HCT116 (cell line): ENCODE data around the gene SNRNP40. TPM values are rescaled to one million over a fixed set of nuclear protein-coding genes. Genes with fewer than 3 reads are reported as not detected.

Experiments
- ATAC-seq: fragments of 200-7000 bp; cut with Tn5 transposase; 2 replicates; pipeline ENCODE4 v1.9.1; 2020; ENCODE audit warnings: mild to moderate bottlenecking, moderate library complexity
- BruUV-seq: library from RNA; stranded (reverse); fragments of 400-500 nt; replicated peaks from 2 replicates; lab custom pipeline; 2021; lab: Mats Ljungman, UMichigan
- CTCF ChIA-PET: fragments of 300-600 bp; sonication (Branson Sonifier 250); formaldehyde crosslinking; loops from one replicate; lab custom pipeline; 2021; ENCODE audit warnings: antibody characterized with exemption; lab: Charles Lee
- POLR2A ChIA-PET: fragments of 300-600, 350-600 bp; sonication (Branson Sonifier 250); formaldehyde crosslinking; loops from one replicate; lab custom pipeline; 2021; ENCODE audit warnings: antibody characterized with exemption; lab: Charles Lee
- RAD21 ChIA-PET, 2 experiments: fragments of 300-600 bp; sonication (Branson Sonifier 250); formaldehyde crosslinking; loops; one replicate each; lab custom pipeline; 2023; ENCODE audit warnings: low total read pairs in 2 of 2; ENCODE audit not compliant: uncharacterized antibody in 2 of 2, unreplicated experiment in 2 of 2, low non-redundant PET in 1 of 2; lab: Charles Lee
- DNase-seq: peaks from one replicate; pipeline ENCODE4 v3.0.0-alpha.2; 2010; ENCODE audit warnings: low read depth, low spot score
- H2AFZ ChIP-seq: fragments of 200-600 bp; shearing (Covaris generic), sonication (generic); 2 replicates; pipeline ENCODE4 v1.6.1; 2017; ENCODE audit warnings: low read depth, mixed run types, mixed read lengths, antibody characterized with exemption, low read length; ENCODE audit not compliant: poor library complexity, severe bottlenecking
- H3K27ac ChIP-seq: 2 replicates; pipeline ENCODE4 v1.5.1; 2012; ENCODE audit warnings: low read depth, low read length
- H3K27me3 ChIP-seq: fragments of 200-600 bp; sonication (generic); 2 replicates; pipeline ENCODE4 v1.6.1; 2016; ENCODE audit warnings: mixed run types, low read length, mixed read lengths; ENCODE audit not compliant: insufficient read depth
- H3K36me3 ChIP-seq, 2 experiments: fragments of 200-500 bp in 1 of 2; fragments of 200-600 bp in 1 of 2; sonication (Bioruptor generic) in 1 of 2; sonication (generic) in 1 of 2; 2 replicates each; pipeline versions ENCODE4 v1.5.1 to v1.6.1; 2014 to 2016; ENCODE audit warnings: low read length in 2 of 2, inconsistent platforms in 1 of 2, mixed read lengths in 1 of 2, mixed run types in 1 of 2; ENCODE audit not compliant: insufficient read depth in 2 of 2, control insufficient read depth in 1 of 2
- H3K4me1 ChIP-seq, 2 experiments: fragments of 200-600 bp in 1 of 2; sonication (generic) in 1 of 2; 2 replicates each; pipeline versions ENCODE4 v1.5.1 to v1.6.1; 2012 to 2017; ENCODE audit warnings: low read length in 2 of 2, inconsistent platforms in 1 of 2, mild to moderate bottlenecking in 1 of 2, mixed read lengths in 1 of 2, mixed run types in 1 of 2, moderate library complexity in 1 of 2; ENCODE audit not compliant: insufficient read depth in 2 of 2, control insufficient read depth in 1 of 2
- H3K4me2 ChIP-seq: fragments of 200-600 bp; sonication (generic); 2 replicates; pipeline ENCODE4 v1.6.1; 2017; ENCODE audit warnings: mixed run types, low read length, mixed read lengths
- H3K4me3 ChIP-seq, 2 experiments: fragments of 200-600 bp in 1 of 2; sonication (generic) in 1 of 2; replicated peaks in 1 of 2; 2 replicates each; pipeline ENCODE4 v1.5.1; 2011 to 2016; ENCODE audit warnings: low read length in 2 of 2, control low read depth in 1 of 2, low read depth in 1 of 2, mild to moderate bottlenecking in 1 of 2, mixed read lengths in 1 of 2, mixed run types in 1 of 2
- H3K79me2 ChIP-seq: fragments of 200-600 bp; sonication (generic); 2 replicates; pipeline ENCODE4 v1.6.1; 2017; ENCODE audit warnings: mild to moderate bottlenecking, mixed run types, low read length, moderate library complexity, mixed read lengths; ENCODE audit not compliant: insufficient read depth
- H3K9ac ChIP-seq: fragments of 200-600 bp; sonication (generic); 2 replicates; pipeline ENCODE4 v1.6.1; 2016; ENCODE audit warnings: low read length, mixed read lengths
- H3K9me2 ChIP-seq: fragments of 200-600 bp; sonication (generic), shearing (Covaris generic); 2 replicates; pipeline ENCODE4 v1.6.1; 2017; ENCODE audit warnings: mixed run types, mild to moderate bottlenecking, moderate library complexity; ENCODE audit not compliant: insufficient read depth
- H3K9me3 ChIP-seq, 2 experiments: fragments of 200-500 bp in 1 of 2; fragments of 200-600 bp in 1 of 2; sonication (Bioruptor generic) in 1 of 2; sonication (generic) in 1 of 2; 2 replicates each; pipeline ENCODE4 v1.6.1; 2014 to 2017; ENCODE audit warnings: low read length in 2 of 2, mixed read lengths in 2 of 2, inconsistent platforms in 1 of 2, low read depth in 1 of 2, mild to moderate bottlenecking in 1 of 2, mixed run types in 1 of 2, moderate library complexity in 1 of 2; ENCODE audit not compliant: control insufficient read depth in 1 of 2, insufficient read depth in 1 of 2
- H4K20me1 ChIP-seq: fragments of 200-600 bp; sonication (generic), shearing (Covaris generic); 2 replicates; pipeline ENCODE4 v1.6.1; 2017; ENCODE audit warnings: mixed run types, mild to moderate bottlenecking, moderate library complexity; ENCODE audit not compliant: insufficient read depth
- CBX3 ChIP-seq: IDR thresholded peaks from 2 replicates; pipeline ENCODE4 v1.6.1; 2012; ENCODE audit warnings: low read depth
- CEBPB ChIP-seq: IDR thresholded peaks from 2 replicates; pipeline ENCODE4 v1.6.1; 2012; ENCODE audit warnings: low read depth
- EZH2 ChIP-seq: fragments of 200-600 bp; sonication (generic); IDR thresholded peaks from 2 replicates; pipeline ENCODE4 v1.6.1; 2017; ENCODE audit warnings: antibody characterized with exemption, mixed run types
- FOSL1 ChIP-seq: IDR thresholded peaks from 2 replicates; pipeline ENCODE4 v1.6.1; 2012; ENCODE audit warnings: low read depth
- SIN3A ChIP-seq: IDR thresholded peaks from 2 replicates; pipeline ENCODE4 v1.6.1; 2012; ENCODE audit warnings: low read depth
- TCF7L2 ChIP-seq: IDR thresholded peaks from 2 replicates; pipeline ENCODE4 v1.7.0; 2011; ENCODE audit warnings: borderline replicate concordance, inconsistent platforms; ENCODE audit not compliant: insufficient read depth, insufficient read length; ENCODE audit errors: extremely low read depth
- intact Hi-C: fragments of 100-400 bp; cut with micrococcal nuclease; formaldehyde crosslinking; loops from 2 replicates; pipeline ENCODE4 v1.10.0; 2022
- total RNA-seq: library from RNA; stranded (reverse); gene quantifications from one replicate; pipeline ENCODE4 v1.2.1, GENCODE V29; 2021; ENCODE audit not compliant: unreplicated experiment
- TF ChIP-seq, protein P1 (sequence below): IDR thresholded peaks from 2 replicates; pipeline ENCODE4 v1.6.1; 2012; ENCODE audit warnings: low read depth

Gene SNRNP40
- total RNA-seq, 1 experiment from 2014 or later = 91.8 TPM

DNA sequence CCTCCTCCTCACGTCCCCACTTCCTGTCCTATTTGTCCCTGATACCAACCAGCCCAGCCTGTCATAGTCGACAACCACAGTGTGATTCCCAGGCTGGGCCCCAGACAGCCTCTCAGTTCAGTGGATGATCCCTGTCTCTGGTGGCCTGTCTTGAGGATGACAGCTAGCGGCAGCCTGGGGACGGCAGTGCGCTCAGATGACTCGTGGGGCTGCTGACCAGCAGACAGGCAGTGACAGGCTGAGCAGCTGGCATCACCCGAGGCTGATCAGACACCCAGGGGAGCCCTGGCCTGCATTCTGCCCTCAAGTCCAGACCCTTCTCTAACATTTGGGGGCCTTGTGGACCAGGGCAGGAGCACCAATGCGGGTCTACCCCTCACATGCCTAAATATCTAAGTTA, 77.9 kb downstream of the SNRNP40 start (continued):
- TF ChIP-seq, protein P1, sequence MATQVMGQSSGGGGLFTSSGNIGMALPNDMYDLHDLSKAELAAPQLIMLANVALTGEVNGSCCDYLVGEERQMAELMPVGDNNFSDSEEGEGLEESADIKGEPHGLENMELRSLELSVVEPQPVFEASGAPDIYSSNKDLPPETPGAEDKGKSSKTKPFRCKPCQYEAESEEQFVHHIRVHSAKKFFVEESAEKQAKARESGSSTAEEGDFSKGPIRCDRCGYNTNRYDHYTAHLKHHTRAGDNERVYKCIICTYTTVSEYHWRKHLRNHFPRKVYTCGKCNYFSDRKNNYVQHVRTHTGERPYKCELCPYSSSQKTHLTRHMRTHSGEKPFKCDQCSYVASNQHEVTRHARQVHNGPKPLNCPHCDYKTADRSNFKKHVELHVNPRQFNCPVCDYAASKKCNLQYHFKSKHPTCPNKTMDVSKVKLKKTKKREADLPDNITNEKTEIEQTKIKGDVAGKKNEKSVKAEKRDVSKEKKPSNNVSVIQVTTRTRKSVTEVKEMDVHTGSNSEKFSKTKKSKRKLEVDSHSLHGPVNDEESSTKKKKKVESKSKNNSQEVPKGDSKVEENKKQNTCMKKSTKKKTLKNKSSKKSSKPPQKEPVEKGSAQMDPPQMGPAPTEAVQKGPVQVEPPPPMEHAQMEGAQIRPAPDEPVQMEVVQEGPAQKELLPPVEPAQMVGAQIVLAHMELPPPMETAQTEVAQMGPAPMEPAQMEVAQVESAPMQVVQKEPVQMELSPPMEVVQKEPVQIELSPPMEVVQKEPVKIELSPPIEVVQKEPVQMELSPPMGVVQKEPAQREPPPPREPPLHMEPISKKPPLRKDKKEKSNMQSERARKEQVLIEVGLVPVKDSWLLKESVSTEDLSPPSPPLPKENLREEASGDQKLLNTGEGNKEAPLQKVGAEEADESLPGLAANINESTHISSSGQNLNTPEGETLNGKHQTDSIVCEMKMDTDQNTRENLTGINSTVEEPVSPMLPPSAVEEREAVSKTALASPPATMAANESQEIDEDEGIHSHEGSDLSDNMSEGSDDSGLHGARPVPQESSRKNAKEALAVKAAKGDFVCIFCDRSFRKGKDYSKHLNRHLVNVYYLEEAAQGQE = no peak
- no peak for TF ChIP-seq CBX3
- TF ChIP-seq FOSL1 = no peak
- TF ChIP-seq SIN3A = no peak

DNA sequence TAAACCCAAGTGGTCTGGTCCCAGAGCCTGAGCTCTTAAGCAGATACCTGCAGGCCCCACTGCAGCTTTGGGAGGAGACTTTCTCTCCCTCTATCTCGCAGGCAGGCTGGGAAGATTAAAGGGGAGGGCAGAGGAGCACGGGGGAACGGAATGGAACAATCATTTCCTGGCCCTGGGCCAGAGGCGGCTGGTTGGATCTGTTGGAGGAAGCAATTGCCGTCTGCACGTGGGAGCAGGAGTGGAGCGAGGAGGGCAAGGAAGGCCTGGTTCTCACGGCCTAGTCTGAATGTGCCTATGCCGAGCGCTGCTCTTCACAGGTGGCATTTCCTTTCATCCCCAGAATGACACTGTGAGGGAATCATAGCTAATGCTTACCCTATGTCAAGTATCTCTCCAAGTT, 80.6 kb downstream of the SNRNP40 start:
- Histone ChIP-seq H2AFZ (no peak overlapping the region), H3K9me3 (no peaks in the 10 kb centered on the region), H3K36me3 (no peaks in the 10 kb centered on the region), H4K20me1 (no peaks in the 10 kb centered on the region), H3K9ac (no peak overlapping the region), H3K27me3 (no peaks in the 10 kb centered on the region), H3K9me2 (no peaks in the 10 kb centered on the region), H3K4me3 (no peak overlapping the region), H3K4me2 (no peak overlapping the region), H3K27ac (no peak overlapping the region), H3K79me2 (no peaks in the 10 kb centered on the region), H3K4me1 (no peaks in the 10 kb centered on the region; a peak in 1 of 4 replicates)
- no TSS peak for BruUV-seq
- ChIA-PET RAD21 (no interaction called here), POLR2A (no interaction called here), CTCF (no interaction called here)
- TF ChIP-seq EZH2 (no peak), TCF7L2 (no peak), CEBPB (no peak)
- intact Hi-C loops = no loop called here
- no peak for DNase-seq
- no peak for ATAC-seq
